HepG2 (cell line): ENCODE results near the gene ZCCHC8. TPM values are rescaled to one million over a fixed set of nuclear protein-coding genes. Genes with fewer than 3 reads are reported as not detected.
A peak's percentile ranks its signal among the peaks of the same experiment; 100 is the strongest.

ENCODE experiments used
- CCAR2 ChIP-seq: fragments of 200-400 bp; formaldehyde crosslinking; optimal IDR thresholded peaks from 2 replicates; pipeline ENCODE3; 2018; ENCODE audit warnings: low read depth, mild to moderate bottlenecking, low read length, moderate library complexity
- CHD2 ChIP-seq: IDR thresholded peaks from 2 replicates; pipeline ENCODE4 v1.6.1; 2011; ENCODE audit warnings: low read depth, low read length, improper control_type of control experiment
- CREB1 ChIP-seq, 2 experiments: fragments of 450-650 bp in 1 of 2; IDR thresholded peaks; 2 replicates each; pipeline ENCODE4 v1.6.1; 2016 to 2017; ENCODE audit warnings: control low read depth in 1 of 2, mild to moderate bottlenecking in 1 of 2, missing compliant biosample characterization in 1 of 2, missing genetic modification characterization in 1 of 2
- ETV5 ChIP-seq: IDR thresholded peaks from 2 replicates; pipeline ENCODE4 v1.6.1; 2018; ENCODE audit warnings: missing biosample characterization, missing genetic modification reagents, inconsistent platforms, borderline replicate concordance
- GLMP ChIP-seq: sonication (generic); formaldehyde crosslinking; IDR thresholded peaks from 2 replicates; pipeline ENCODE4 v1.9.0; 2021; ENCODE audit warnings: missing genetic modification reagents, mild to moderate bottlenecking, borderline replicate concordance
- HNF4G ChIP-seq, 2 experiments: sonication (generic) in 1 of 2; formaldehyde crosslinking in 1 of 2; IDR thresholded peaks; 2 replicates each; pipeline versions ENCODE4 v1.4.0 to v1.6.1; 2011 to 2020; ENCODE audit warnings: borderline replicate concordance in 2 of 2, low read depth in 2 of 2, mild to moderate bottlenecking in 2 of 2, low read length in 1 of 2, missing genetic modification reagents in 1 of 2, moderate library complexity in 1 of 2
- HOXA3 ChIP-seq: sonication (generic); formaldehyde crosslinking; IDR thresholded peaks from 2 replicates; pipeline ENCODE4 v1.5.0; 2020; ENCODE audit warnings: missing genetic modification reagents
- IKZF5 ChIP-seq: IDR thresholded peaks from 2 replicates; pipeline ENCODE4 v1.6.1; 2018; ENCODE audit warnings: missing genetic modification reagents, mild to moderate bottlenecking, missing compliant biosample characterization
- JUN ChIP-seq: sonication (generic); formaldehyde crosslinking; IDR thresholded peaks from 2 replicates; pipeline ENCODE4 v1.4.0; 2020; ENCODE audit warnings: mild to moderate bottlenecking, missing genetic modification reagents
- KLF6 ChIP-seq: IDR thresholded peaks from 2 replicates; pipeline ENCODE4 v1.8.0; 2016; ENCODE audit warnings: missing biosample characterization, missing genetic modification reagents
- NFIC ChIP-seq: IDR thresholded peaks from 2 replicates; pipeline ENCODE4 v1.6.1; 2012; ENCODE audit warnings: mild to moderate bottlenecking, low read length, inconsistent platforms
- NFKBIZ ChIP-seq: IDR thresholded peaks from 2 replicates; pipeline ENCODE4 v1.6.1; 2018; ENCODE audit warnings: missing genetic modification reagents, missing compliant biosample characterization
- NFYB ChIP-seq: sonication (generic); formaldehyde crosslinking; IDR thresholded peaks from 2 replicates; pipeline ENCODE4 v1.4.0; 2020; ENCODE audit warnings: missing genetic modification reagents
- PCBP2 ChIP-seq: fragments of 200-400 bp; formaldehyde crosslinking; optimal IDR thresholded peaks from 2 replicates; pipeline ENCODE3; 2018; ENCODE audit warnings: low read length, low read depth; ENCODE audit not compliant: poor library complexity, severe bottlenecking
- POGZ ChIP-seq: sonication (generic); formaldehyde crosslinking; IDR thresholded peaks from 2 replicates; pipeline ENCODE4 v1.4.0; 2020; ENCODE audit warnings: mild to moderate bottlenecking, missing genetic modification reagents
- SOX5 ChIP-seq: IDR thresholded peaks from 2 replicates; pipeline ENCODE4 v1.6.1; 2016; ENCODE audit warnings: borderline replicate concordance
- SPEN ChIP-seq: sonication (generic); formaldehyde crosslinking; IDR thresholded peaks from 2 replicates; pipeline ENCODE4 v1.5.1; 2020; ENCODE audit warnings: low read depth, mild to moderate bottlenecking, missing genetic modification reagents
- TAF15 ChIP-seq: fragments of 200-400 bp; formaldehyde crosslinking; IDR thresholded peaks from one replicate; pipeline ENCODE4 v1.6.1; 2018; ENCODE audit warnings: mild to moderate bottlenecking, low read depth, low read length; ENCODE audit not compliant: poor library complexity, severe bottlenecking
- TBL1XR1 ChIP-seq: fragments of 150-350 bp; IDR thresholded peaks from 2 replicates; pipeline ENCODE4 v1.6.1; 2014; ENCODE audit warnings: borderline replicate concordance, low read length; ENCODE audit not compliant: partially characterized antibody
- ZBTB21 ChIP-seq: sonication (generic); formaldehyde crosslinking; IDR thresholded peaks from 2 replicates; pipeline ENCODE4 v1.4.0; 2020; ENCODE audit warnings: missing genetic modification reagents
- ZKSCAN8 ChIP-seq: IDR thresholded peaks from 2 replicates; pipeline ENCODE4 v1.6.1; 2016; ENCODE audit warnings: borderline replicate concordance, missing genetic modification reagents, missing compliant biosample characterization
- ZMYM3 ChIP-seq: sonication (generic); formaldehyde crosslinking; IDR thresholded peaks from 2 replicates; pipeline ENCODE4 v1.5.1; 2020; ENCODE audit warnings: mild to moderate bottlenecking, missing genetic modification reagents
- ZMYM4 ChIP-seq: sonication (generic); formaldehyde crosslinking; IDR thresholded peaks from 2 replicates; pipeline ENCODE4 v1.8.1; 2023; ENCODE audit warnings: mild to moderate bottlenecking, missing genetic modification reagents
- ZNF101 ChIP-seq: sonication (generic); formaldehyde crosslinking; IDR thresholded peaks from 2 replicates; pipeline ENCODE4 v1.4.0; 2020; ENCODE audit warnings: mild to moderate bottlenecking, low read depth, missing genetic modification reagents, borderline replicate concordance
- ZNF121 ChIP-seq: sonication (generic); formaldehyde crosslinking; IDR thresholded peaks from 2 replicates; pipeline ENCODE4 v1.5.0; 2020; ENCODE audit warnings: mild to moderate bottlenecking, missing genetic modification reagents
- ZNF441 ChIP-seq: sonication (generic); formaldehyde crosslinking; IDR thresholded peaks from 2 replicates; pipeline ENCODE4 v1.7.0; 2021; ENCODE audit warnings: missing genetic modification reagents, borderline replicate concordance
- ZNF546 ChIP-seq: sonication (generic); formaldehyde crosslinking; conservative IDR thresholded peaks from 2 replicates; pipeline ENCODE4 v1.8.1; 2023; ENCODE audit warnings: mild to moderate bottlenecking, missing genetic modification reagents
- ZNF552 ChIP-seq: sonication (generic); formaldehyde crosslinking; IDR thresholded peaks from 2 replicates; pipeline ENCODE4 v1.9.0; 2022; ENCODE audit warnings: missing genetic modification reagents, mild to moderate bottlenecking, borderline replicate concordance
- ZNF839 ChIP-seq: sonication (generic); formaldehyde crosslinking; IDR thresholded peaks from 2 replicates; pipeline ENCODE4 v1.4.0; 2020; ENCODE audit warnings: missing genetic modification reagents, mild to moderate bottlenecking, borderline replicate concordance
- ZNF891 ChIP-seq: sonication (generic); formaldehyde crosslinking; IDR thresholded peaks from 2 replicates; pipeline ENCODE4 v1.5.0; 2020; ENCODE audit warnings: mild to moderate bottlenecking, missing genetic modification reagents
- ZSCAN31 ChIP-seq: sonication (generic); formaldehyde crosslinking; IDR thresholded peaks from 2 replicates; pipeline ENCODE4 v1.5.0; 2020; ENCODE audit warnings: low read depth, mild to moderate bottlenecking, missing genetic modification reagents
- polyA plus RNA-seq, 8 experiments: library from polyadenylated mRNA; depleted of rRNA in 3 of 8; stranded (reverse) in 7 of 8; unstranded in 1 of 8; fragments of >200 nt; fragmentation: Illumina TruSeq in 4 of 8; extraction: Trizol in 4 of 8; gene quantifications; 2 replicates each; pipeline versions ENCODE4 v1.2.1 to v1.2.3, GENCODE V29; 2011 to 2016; ENCODE audit warnings: low read depth in 4 of 8, missing spikeins in 1 of 8, mixed read lengths in 1 of 8; ENCODE audit not compliant: insufficient read depth in 1 of 8
- total RNA-seq, 5 experiments: library from RNA; depleted of rRNA; stranded (reverse); fragments of >200 nt; fragmentation: Illumina TruSeq; extraction: Trizol; gene quantifications; 2 replicates each; pipeline ENCODE4 v1.2.3, GENCODE V29; 2016; ENCODE audit warnings: low read depth in 1 of 5

The ZCCHC8 gene
- total and polyA plus RNA-seq, 2 of the 13 experiments (the other 11 are each of a cell fraction or from before 2014, with no cell fraction given), result 18.6 to 20.9 TPM

- TF ChIP-seq ZNF121 (CRISPR knock-in tag) (no peak), CHD2 (no peak), NFKBIZ (CRISPR knock-in tag) (no peak), CCAR2 (no peak), TAF15 (no peak), ZMYM4 (CRISPR knock-in tag) (no peak), ZKSCAN8 (CRISPR knock-in tag) (no peak), HNF4G (IDR thresholded peaks at IDR 0.05; ENCODE audit: borderline replicate concordance, low read depth, low read length) (no peak), HNF4G (CRISPR knock-in tag; IDR thresholded peaks at IDR 0.05; ENCODE audit: borderline replicate concordance, low read depth) (no peak), SPEN (CRISPR knock-in tag) (peak; percentile 59), NFYB (CRISPR knock-in tag) (no peak), ZMYM3 (CRISPR knock-in tag) (no peak), ZNF839 (CRISPR knock-in tag) (no peak; the same call in 1 of the 2 replicates), NFIC (no peak), PCBP2 (no peak), ZNF101 (CRISPR knock-in tag) (no peak), ETV5 (no peak), ZSCAN31 (CRISPR knock-in tag) (peak; percentile 57), ZNF891 (CRISPR knock-in tag) (no peak), IKZF5 (CRISPR knock-in tag) (no peak), POGZ (CRISPR knock-in tag) (no peak), SOX5 (CRISPR knock-in tag) (no peak), ZBTB21 (CRISPR knock-in tag) (peak; percentile 89), TBL1XR1 (no peak), GLMP (CRISPR knock-in tag) (no peak), KLF6 (CRISPR knock-in tag) (no peak), JUN (no peak), ZNF441 (CRISPR knock-in tag) (no peak), ZNF546 (CRISPR knock-in tag) (no peak), ZNF552 (no peak), HOXA3 (peak; percentile 57; the same call in 1 of the 2 replicates), CREB1 (IDR thresholded peaks at IDR 0.05) (peak; percentile 54; the same call in 1 of the 2 replicates), CREB1 (CRISPR knock-in tag; IDR thresholded peaks at IDR 0.05) (no peak)
Observed at GRCh38 chr12:122499991-122500684, 594 bp downstream of the ZCCHC8 start (continued).
